Natural killer cell (primary cell): Measurements from ENCODE around the gene CD1C. TPM values are rescaled to one million over a fixed set of nuclear protein-coding genes. Genes with fewer than 3 reads are reported as not detected.

Experiments used
- ATAC-seq, 3 donors: fragments of 150-1000 bp in 2 of 3; fragments of 200-7000 bp in 1 of 3; cut with Tn5 transposase; 1 replicate in 1 of 3; 2 replicates in 2 of 3; pipeline ENCODE4 v1.10.0; 2021; ENCODE audit warnings: mild to moderate bottlenecking in 2 of 3, moderate library complexity in 2 of 3
- DNase-seq, 2 donors: peaks; one replicate each; pipeline versions ENCODE4 v3.0.0 to v3.0.0-alpha.2; 2013 to 2021; ENCODE audit warnings: mixed read lengths in 1 of 2
- H3K27ac ChIP-seq: one replicate; pipeline ENCODE4 v1.5.1; 2013; ENCODE audit warnings: mild to moderate bottlenecking, low read length
- H3K27me3 ChIP-seq: one replicate; pipeline ENCODE4 v1.6.1; 2013; ENCODE audit warnings: low read length; ENCODE audit not compliant: control insufficient read depth, insufficient read depth
- H3K36me3 ChIP-seq: one replicate; pipeline ENCODE4 v1.6.1; 2013; ENCODE audit warnings: low read length; ENCODE audit not compliant: control insufficient read depth, insufficient read depth
- H3K4me1 ChIP-seq: one replicate; pipeline ENCODE4 v1.6.1; 2013; ENCODE audit warnings: low read length; ENCODE audit not compliant: control insufficient read depth, insufficient read depth
- H3K4me3 ChIP-seq: one replicate; pipeline ENCODE4 v1.5.1; 2013; ENCODE audit warnings: low read length
- H3K9me3 ChIP-seq: one replicate; pipeline ENCODE4 v1.6.1; 2013; ENCODE audit warnings: low read length; ENCODE audit not compliant: control insufficient read depth, insufficient read depth
- H3K27ac Mint-ChIP-seq, 2 donors: one replicate each; pipeline ENCODE4 v1.8.0; 2022; ENCODE audit warnings: mild to moderate bottlenecking in 2 of 2, mixed read lengths in 2 of 2, moderate library complexity in 1 of 2
- H3K27me3 Mint-ChIP-seq, 2 donors: one replicate each; pipeline ENCODE4 v1.8.0; 2022; ENCODE audit warnings: low read depth in 2 of 2, mixed read lengths in 2 of 2
- H3K36me3 Mint-ChIP-seq: one replicate; pipeline ENCODE4 v1.8.0; 2022; ENCODE audit warnings: mixed read lengths
- H3K4me1 Mint-ChIP-seq, 2 donors: one replicate each; pipeline ENCODE4 v1.8.0; 2022; ENCODE audit warnings: mixed read lengths in 2 of 2
- H3K4me3 Mint-ChIP-seq: one replicate; pipeline ENCODE4 v1.8.0; 2022; ENCODE audit warnings: mild to moderate bottlenecking, moderate library complexity, mixed read lengths
- H3K9me3 Mint-ChIP-seq, 2 donors: one replicate each; pipeline ENCODE4 v1.8.0; 2022; ENCODE audit warnings: mixed read lengths in 2 of 2
- WGBS: methylation state at CpG from one replicate; pipeline ENCODE4 v1.1.7; 2013; ENCODE audit warnings: missing lambda C conversion rate; ENCODE audit not compliant: insufficient coverage; 5-methylcytosine and 5-hydroxymethylcytosine counted together
- intact Hi-C: fragments of 100-400 bp; cut with micrococcal nuclease; formaldehyde crosslinking; loops from one replicate; pipeline ENCODE4 v1.14.2; 2022
- total RNA-seq, 4 donors: library from RNA; stranded (reverse); fragments of 120-200 nt in 1 of 4; gene quantifications; one replicate each; pipeline versions ENCODE4 v1.2.3 to v1.2.4, GENCODE V29; 2013 to 2022
- TF ChIP-seq, protein P1 (sequence below): fragments of 200-600 bp; IDR thresholded peaks from one replicate; pipeline ENCODE4 v1.8.0; 2022; ENCODE audit warnings: antibody characterized with exemption

Gene CD1C
- total RNA-seq, 3 donors from 2014 or later (not counting 1 experiment from before 2014, with no cell fraction given) = 1.2 to 4.6 TPM; not detected in 1

DNA sequence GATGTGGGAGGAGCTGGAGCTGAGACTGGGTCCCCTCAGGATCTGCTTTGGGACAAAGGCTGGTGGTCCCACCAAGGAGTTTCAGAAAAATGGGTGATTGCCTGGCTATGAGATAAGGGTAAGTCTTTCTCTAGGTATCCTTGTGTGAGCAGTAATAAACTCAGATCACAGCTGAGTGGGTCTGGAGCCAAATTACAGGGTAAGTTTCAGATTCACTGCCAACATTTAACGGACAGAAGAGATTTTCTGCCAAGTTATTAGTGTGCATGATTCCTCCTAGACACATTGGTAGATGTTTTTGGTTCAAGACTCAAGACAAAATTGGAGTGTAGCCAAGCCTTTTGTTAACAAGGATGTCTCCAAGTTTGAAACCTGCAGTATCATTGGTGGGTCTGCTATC, 34.1 kb downstream of the CD1C start:
- TF ChIP-seq, protein P1, sequence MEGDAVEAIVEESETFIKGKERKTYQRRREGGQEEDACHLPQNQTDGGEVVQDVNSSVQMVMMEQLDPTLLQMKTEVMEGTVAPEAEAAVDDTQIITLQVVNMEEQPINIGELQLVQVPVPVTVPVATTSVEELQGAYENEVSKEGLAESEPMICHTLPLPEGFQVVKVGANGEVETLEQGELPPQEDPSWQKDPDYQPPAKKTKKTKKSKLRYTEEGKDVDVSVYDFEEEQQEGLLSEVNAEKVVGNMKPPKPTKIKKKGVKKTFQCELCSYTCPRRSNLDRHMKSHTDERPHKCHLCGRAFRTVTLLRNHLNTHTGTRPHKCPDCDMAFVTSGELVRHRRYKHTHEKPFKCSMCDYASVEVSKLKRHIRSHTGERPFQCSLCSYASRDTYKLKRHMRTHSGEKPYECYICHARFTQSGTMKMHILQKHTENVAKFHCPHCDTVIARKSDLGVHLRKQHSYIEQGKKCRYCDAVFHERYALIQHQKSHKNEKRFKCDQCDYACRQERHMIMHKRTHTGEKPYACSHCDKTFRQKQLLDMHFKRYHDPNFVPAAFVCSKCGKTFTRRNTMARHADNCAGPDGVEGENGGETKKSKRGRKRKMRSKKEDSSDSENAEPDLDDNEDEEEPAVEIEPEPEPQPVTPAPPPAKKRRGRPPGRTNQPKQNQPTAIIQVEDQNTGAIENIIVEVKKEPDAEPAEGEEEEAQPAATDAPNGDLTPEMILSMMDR = no peak
- no peaks in the 10 kb centered on the region for H3K36me3 Mint-ChIP-seq
- peaks cover 0 to 5% of the 10 kb centered on the region in 2 donors for H3K9me3 Mint-ChIP-seq
- H3K9me3 ChIP-seq = no peaks in the 10 kb centered on the region
- intact Hi-C loops = no loop called here
- H3K4me1 Mint-ChIP-seq = no peaks in the 10 kb centered on the region
- H3K4me3 ChIP-seq = no peak overlapping the region
- no peaks in the 10 kb centered on the region for H3K36me3 ChIP-seq
- ATAC-seq (no peak), DNase-seq (no peak)
- WGBS = 95% methylated on average over 1 of the region's 1 CpG
- H3K4me1 ChIP-seq = no peaks in the 10 kb centered on the region
- H3K4me3 Mint-ChIP-seq = no peak overlapping the region
- H3K27me3 ChIP-seq = no peaks in the 10 kb centered on the region
- H3K27ac ChIP-seq = no peak overlapping the region
- H3K27me3 Mint-ChIP-seq = peaks cover 25 to 31% of the 10 kb centered on the region in 2 donors
- H3K27ac Mint-ChIP-seq = no peak overlapping the region

DNA sequence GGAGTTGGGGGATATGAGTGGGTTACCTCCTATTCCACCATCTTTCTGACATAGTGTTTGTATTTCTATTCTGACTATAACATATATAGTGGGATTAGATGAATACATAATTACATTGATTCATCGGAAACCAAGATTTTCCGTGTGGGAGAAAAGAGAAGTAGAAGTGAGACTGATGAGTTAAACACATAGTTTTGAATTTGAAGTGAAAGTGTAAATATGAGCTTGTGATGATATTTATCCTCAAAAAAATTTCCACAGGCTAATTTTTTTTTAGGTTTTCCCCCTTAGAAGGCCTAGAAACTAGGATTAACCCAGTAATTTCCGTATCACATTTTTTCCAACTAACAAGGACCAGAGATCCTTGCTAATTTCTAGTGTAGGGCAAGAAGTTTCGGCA, 34.7 kb downstream of the CD1C start:
- peaks cover 23 to 31% of the 10 kb centered on the region in 2 donors for H3K27me3 Mint-ChIP-seq
- TF ChIP-seq, protein P1 = no peak
- ATAC-seq = no peak
- H3K9me3 Mint-ChIP-seq = peaks cover 0 to 5% of the 10 kb centered on the region in 2 donors
- intact Hi-C loops = no loop called here
- no peaks in the 10 kb centered on the region for H3K4me1 Mint-ChIP-seq
- H3K27me3 ChIP-seq = no peaks in the 10 kb centered on the region
- H3K36me3 Mint-ChIP-seq = no peaks in the 10 kb centered on the region
- DNase-seq = no peak
- no peak overlapping the region for H3K27ac ChIP-seq
- no peak overlapping the region for H3K4me3 Mint-ChIP-seq
- H3K4me3 ChIP-seq = no peak overlapping the region
- H3K9me3 ChIP-seq = no peaks in the 10 kb centered on the region
- no peak overlapping the region for H3K27ac Mint-ChIP-seq
- H3K4me1 ChIP-seq = no peaks in the 10 kb centered on the region
- no peaks in the 10 kb centered on the region for H3K36me3 ChIP-seq
- WGBS = 64% methylated on average over 1 of the region's 4 CpGs

DNA sequence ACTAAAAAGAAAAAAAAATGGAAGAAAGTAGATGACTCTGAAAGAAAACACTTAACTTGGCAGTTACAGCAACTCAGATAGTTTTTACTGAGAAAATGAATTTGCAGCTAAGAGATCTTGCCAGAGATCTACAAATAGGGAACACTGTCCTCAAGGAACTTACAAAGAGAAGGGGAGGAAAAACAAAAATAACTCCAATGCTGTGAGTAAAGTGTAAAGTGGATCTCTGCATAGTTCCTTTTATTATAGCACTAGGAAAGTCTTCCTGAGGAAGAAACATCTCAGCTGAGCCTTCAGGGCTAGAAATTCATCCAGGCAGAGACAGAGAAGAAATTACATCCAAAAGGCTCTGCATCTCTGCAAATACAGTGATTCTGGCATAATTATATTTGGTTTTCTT, 37.8 kb downstream of the CD1C start:
- H3K36me3 ChIP-seq = no peaks in the 10 kb centered on the region
- Mint-ChIP-seq H3K27me3 (peaks cover 11 to 22% of the 10 kb centered on the region in 2 donors), H3K4me3 (no peak overlapping the region), H3K4me1 (no peaks in the 10 kb centered on the region), H3K36me3 (no peaks in the 10 kb centered on the region), H3K9me3 (peaks cover 0 to 5% of the 10 kb centered on the region in 2 donors), H3K27ac (no peak overlapping the region)
- ATAC-seq (no peak), DNase-seq (no peak)
- no peaks in the 10 kb centered on the region for H3K27me3 ChIP-seq
- intact Hi-C loops = no loop called here
- no peaks in the 10 kb centered on the region for H3K4me1 ChIP-seq
- TF ChIP-seq, protein P1 = no peak
- H3K27ac ChIP-seq = no peak overlapping the region
- no peak overlapping the region for H3K4me3 ChIP-seq
- no peaks in the 10 kb centered on the region for H3K9me3 ChIP-seq

DNA sequence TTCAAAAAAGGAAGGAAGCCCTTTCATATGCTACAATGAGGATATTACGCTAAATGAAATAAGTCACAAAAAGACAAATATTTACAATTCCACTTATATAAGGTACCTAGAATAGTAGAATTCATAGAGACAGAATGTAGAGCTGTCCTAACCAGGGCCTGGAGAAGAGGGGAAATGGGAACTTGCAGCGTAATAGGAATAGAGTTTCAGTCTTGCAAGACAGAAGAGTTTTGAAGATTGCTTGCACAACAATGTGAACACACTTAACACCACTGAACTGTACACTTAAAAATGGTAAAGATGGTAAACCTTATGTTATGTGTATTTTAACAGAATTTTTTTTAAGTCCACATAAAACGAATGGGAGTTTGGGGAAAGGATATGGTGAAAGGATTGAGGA, 38.7 kb downstream of the CD1C start:
- intact Hi-C loops = no loop called here
- no peaks in the 10 kb centered on the region for H3K4me1 ChIP-seq
- ATAC-seq (no peak), DNase-seq (no peak)
- 89% methylated on average over 1 of the region's 3 CpGs for WGBS
- H3K27me3 ChIP-seq = no peaks in the 10 kb centered on the region
- H3K4me3 ChIP-seq = no peak overlapping the region
- H3K9me3 Mint-ChIP-seq = no peaks in the 10 kb centered on the region
- H3K27me3 Mint-ChIP-seq = peaks cover 3 to 13% of the 10 kb centered on the region in 2 donors
- no peaks in the 10 kb centered on the region for H3K36me3 ChIP-seq
- H3K9me3 ChIP-seq = no peaks in the 10 kb centered on the region
- no peak overlapping the region for H3K4me3 Mint-ChIP-seq
- H3K27ac Mint-ChIP-seq = no peak overlapping the region
- no peaks in the 10 kb centered on the region for H3K36me3 Mint-ChIP-seq
- H3K4me1 Mint-ChIP-seq = peaks cover 3 to 4% of the 10 kb centered on the region in 2 donors
- TF ChIP-seq, protein P1 = no peak
- H3K27ac ChIP-seq = no peak overlapping the region
